Heart left ventricle (tissue), 16 donors: Measurements from ENCODE around the gene NEIL1. TPM values are rescaled to one million over a fixed set of nuclear protein-coding genes. Genes with fewer than 3 reads are reported as not detected.

ENCODE experiments used
- ATAC-seq, 4 donors: fragments of 200-7000 bp; cut with Tn5 transposase; one replicate each; pipeline ENCODE4 v1.9.1; 2020 to 2022; ENCODE audit warnings: moderate library complexity in 4 of 4, mild to moderate bottlenecking in 3 of 4, moderate number of reproducible peaks in 1 of 4
- DNase-seq, 5 donors: peaks; one replicate each; pipeline ENCODE4 v3.0.0-alpha.2; 2020
- H3K27ac ChIP-seq, 12 donors: fragments of 200-600 bp; sonication (generic) in 4 of 12; one replicate each; pipeline versions ENCODE4 v1.5.0 to v1.8.0; 2016 to 2022; ENCODE audit warnings: mild to moderate bottlenecking in 2 of 12
- H3K27me3 ChIP-seq, 9 donors: fragments of 200-600 bp; sonication (generic) in 2 of 9; one replicate each; pipeline versions ENCODE4 v1.5.1 to v1.8.0; 2016 to 2022; ENCODE audit warnings: mild to moderate bottlenecking in 3 of 9
- H3K36me3 ChIP-seq, 9 donors: fragments of 200-600 bp; sonication (generic) in 2 of 9; one replicate each; pipeline versions ENCODE4 v1.5.0 to v1.8.0; 2018 to 2022; ENCODE audit warnings: mild to moderate bottlenecking in 2 of 9
- H3K4me1 ChIP-seq, 12 donors: fragments of 200-600 bp; sonication (generic) in 4 of 12; one replicate each; pipeline versions ENCODE4 v1.5.0 to v1.8.0; 2016 to 2022; ENCODE audit warnings: mild to moderate bottlenecking in 3 of 12
- H3K4me3 ChIP-seq, 12 donors: fragments of 200-600 bp; sonication (generic) in 4 of 12; one replicate each; pipeline versions ENCODE4 v1.5.0 to v1.8.0; 2017 to 2022; ENCODE audit warnings: mild to moderate bottlenecking in 9 of 12, moderate library complexity in 4 of 12
- H3K9me3 ChIP-seq, 12 donors: fragments of 200-600 bp; sonication (generic) in 4 of 12; one replicate each; pipeline versions ENCODE4 v1.5.0 to v1.8.0; 2016 to 2022; ENCODE audit warnings: mild to moderate bottlenecking in 1 of 12
- CTCF ChIP-seq, 12 donors: fragments of 200-600 bp; sonication (generic) in 4 of 12; IDR thresholded peaks; one replicate each; pipeline versions ENCODE4 v1.5.0 to v1.8.0; 2018 to 2022; ENCODE audit warnings: antibody characterized with exemption in 12 of 12, mild to moderate bottlenecking in 5 of 12
- POLR2A ChIP-seq, 2 donors: fragments of 450-650 bp; IDR thresholded peaks; one replicate each; pipeline ENCODE4 v1.6.1; 2017; ENCODE audit warnings: antibody characterized with exemption in 2 of 2, mild to moderate bottlenecking in 2 of 2, moderate library complexity in 2 of 2
- WGBS, 4 donors: extraction: QIAGEN DNeasy Blood & Tissue Kit in 2 of 4; methylation state at CpG; one replicate each; pipeline versions ENCODE4 v1.1.5 to v1.1.7; 2013 to 2018; 5-methylcytosine and 5-hydroxymethylcytosine counted together
- intact Hi-C, 10 donors: fragments of 100-400 bp; cut with DNase I; formaldehyde crosslinking; loops; one replicate each; pipeline versions ENCODE4 v1.11.1 to v1.14.2; 2022
- polyA plus RNA-seq, 2 donors: library from polyadenylated mRNA; stranded (reverse); fragments of 200-250 nt; gene quantifications; one replicate each; pipeline ENCODE4 v1.2.3, GENCODE V29; 2013
- total RNA-seq, 9 donors: library from RNA; depleted of rRNA in 2 of 9; stranded (reverse); fragments of >200 nt in 2 of 9; fragmentation: NEBNext Ultra II Directional in 3 of 9; extraction: Animal tissue kit (Norgen Biotek cat#: 25700) in 3 of 9; gene quantifications; one replicate each; pipeline versions ENCODE4 v1.1.0 to v1.2.4, GENCODE V29; 2016 to 2023
- donor health status: ischemic (EF 13 %, LVEDD 7.1; RV severe dilation, severe dysfunction).
- donor health status: healthy with polysubstance abuse.
- donor health status: DM: no; HTN: yes; CAD: no.
- donor health status: DM: no; HTN: no; CAD: no.
- donor health status: ischemic (EF 25% LVEDD 6.9; RV normal size, moderate dysfunction).
- donor health status: ischemic (EF 25% LVEDD 5.7; RV mildly dilated, moderate dysfunction).
- donor health status: healthy.
- donor health status: DM: yes; HTN: yes; CAD: no.
- donor health status: ischemic (EF 35%, LVEDD 5.7; RV mildly dilated, moderate dysfunction).
- donor health status: nonischemic (EF 11% LVEDD 7.7; RV severe dilation, severe dysfunction).
- donor health status: DM: yes; HTN: yes; CAD: no.
- donor health status: PGD.
- donor health status: ischemic (EF 29% LVEDD 5.4; RV normal size, mild dysfunction).
- donor health status: nonischemic (EF 23%, LVEDD 6.1; RV moderate dilation, normal function).

The NEIL1 gene
- total and polyA plus RNA-seq, 11 donors: 3.8 to 15.3 (median 8.1) TPM

- Histone ChIP-seq H3K27ac (no peak overlapping the region), H3K9me3 (no peaks in the 10 kb centered on the region), H3K36me3 (peaks cover 0 to 86% (median 79%) of the 10 kb centered on the region in 9 donors), H3K4me3 (no peak overlapping the region), H3K4me1 (no peaks in the 10 kb centered on the region), H3K27me3 (no peaks in the 10 kb centered on the region)
- ATAC-seq: no peak
- intact Hi-C loops: no loop called here
- 92 to 96% (median 93%) methylated on average over 10 to 17 of the region's 17 CpGs for WGBS, 4 donors
- no peak for TF ChIP-seq POLR2A (IDR thresholded peaks at IDR 0.05)
- TF ChIP-seq CTCF (IDR thresholded peaks at IDR 0.05): no peak
- no peak for DNase-seq
Measured at GRCh38 chr15:75357976-75358673, 11.3 kb downstream of the NEIL1 start.

- no peak for ATAC-seq
- Histone ChIP-seq H3K27me3 (no peaks in the 10 kb centered on the region), H3K9me3 (no peaks in the 10 kb centered on the region), H3K27ac (no peak overlapping the region), H3K36me3 (peaks cover 0 to 94% (median 83%) of the 10 kb centered on the region in 9 donors), H3K4me3 (no peak overlapping the region), H3K4me1 (no peaks in the 10 kb centered on the region)
- intact Hi-C loops: no loop called here
- TF ChIP-seq POLR2A (IDR thresholded peaks at IDR 0.05) (no peak), CTCF (IDR thresholded peaks at IDR 0.05) (no peak)
- no peak for DNase-seq
- WGBS, 4 donors: 91 to 95% (median 93%) methylated on average over 5 to 10 of the region's 10 CpGs
Measured at GRCh38 chr15:75358771-75359536, 12.1 kb downstream of the NEIL1 start.

- H3K27me3 ChIP-seq: no peaks in the 10 kb centered on the region
- no peaks in the 10 kb centered on the region for H3K9me3 ChIP-seq
- intact Hi-C loops: loop anchor here in 6 of 10 donors (10.0 kb wide), 3 partner anchors 285 to 325 kb away; partner anchors contain the start of genes IMP3 (in 1 of the 6) and SNX33 (in 1 of the 6)
- DNase-seq: no peak
- no peak overlapping the region for H3K27ac ChIP-seq
- ATAC-seq: no peak
- H3K4me3 ChIP-seq: no peak overlapping the region
- no peak for TF ChIP-seq CTCF (IDR thresholded peaks at IDR 0.05)
- no peak for TF ChIP-seq POLR2A (IDR thresholded peaks at IDR 0.05)
- H3K4me1 ChIP-seq: no peaks in the 10 kb centered on the region
- WGBS, 4 donors: 87 to 93% (median 89%) methylated on average over 7 to 15 of the region's 15 CpGs
- peaks cover 0 to 99% (median 89%) of the 10 kb centered on the region in 9 donors for H3K36me3 ChIP-seq
Measured at GRCh38 chr15:75359537-75360250, 12.9 kb downstream of the NEIL1 start.
